ENCODE results near the gene STXBP6. TPM values are rescaled to one million over a fixed set of nuclear protein-coding genes. Genes with fewer than 3 reads are reported as not detected.
A peak's percentile ranks its signal among the peaks of the same experiment; 100 is the strongest.

The STXBP6 gene
- total and polyA plus RNA-seq, 2 of the 13 experiments (the other 11 are each of a cell fraction or from before 2014, with no cell fraction given) = 35.3 to 42.8 TPM

DNA sequence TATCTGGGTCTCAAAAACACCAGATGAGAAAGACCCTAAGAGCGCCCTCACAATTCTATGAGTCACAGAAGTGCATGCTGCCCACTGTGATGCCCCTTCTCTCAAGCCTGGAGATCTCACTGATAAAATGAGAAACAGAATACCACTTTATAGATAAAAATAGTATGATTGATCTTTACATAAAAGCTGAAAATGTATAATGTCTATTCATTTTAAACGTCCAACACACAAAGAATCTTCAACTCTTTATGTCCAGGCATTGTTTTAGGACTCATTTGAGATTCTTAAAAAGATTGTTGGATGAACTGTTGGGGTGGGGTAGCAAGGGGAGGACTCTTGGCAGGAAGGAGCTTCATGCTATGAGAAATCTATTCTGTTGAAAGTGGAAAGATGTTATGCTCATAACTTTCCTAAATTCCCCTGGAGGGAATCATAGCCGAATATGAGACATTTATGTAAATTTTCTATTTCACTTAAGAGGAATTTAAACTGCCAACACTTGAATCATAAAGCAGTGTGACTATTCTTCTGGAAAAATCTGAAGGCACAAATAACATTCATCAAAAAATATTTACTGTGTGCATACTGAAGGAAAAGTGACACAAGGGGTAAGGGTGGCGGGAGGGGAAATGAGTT is 174.6 kb downstream of the STXBP6 start (continued):
- TF ChIP-seq, protein P1, sequence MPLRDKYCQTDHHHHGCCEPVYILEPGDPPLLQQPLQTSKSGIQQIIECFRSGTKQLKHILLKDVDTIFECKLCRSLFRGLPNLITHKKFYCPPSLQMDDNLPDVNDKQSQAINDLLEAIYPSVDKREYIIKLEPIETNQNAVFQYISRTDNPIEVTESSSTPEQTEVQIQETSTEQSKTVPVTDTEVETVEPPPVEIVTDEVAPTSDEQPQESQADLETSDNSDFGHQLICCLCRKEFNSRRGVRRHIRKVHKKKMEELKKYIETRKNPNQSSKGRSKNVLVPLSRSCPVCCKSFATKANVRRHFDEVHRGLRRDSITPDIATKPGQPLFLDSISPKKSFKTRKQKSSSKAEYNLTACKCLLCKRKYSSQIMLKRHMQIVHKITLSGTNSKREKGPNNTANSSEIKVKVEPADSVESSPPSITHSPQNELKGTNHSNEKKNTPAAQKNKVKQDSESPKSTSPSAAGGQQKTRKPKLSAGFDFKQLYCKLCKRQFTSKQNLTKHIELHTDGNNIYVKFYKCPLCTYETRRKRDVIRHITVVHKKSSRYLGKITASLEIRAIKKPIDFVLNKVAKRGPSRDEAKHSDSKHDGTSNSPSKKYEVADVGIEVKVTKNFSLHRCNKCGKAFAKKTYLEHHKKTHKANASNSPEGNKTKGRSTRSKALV (CRISPR knock-in tag; IDR thresholded peaks at IDR 0.05) = peak; percentile 71; the same call in 1 of the 2 replicates
- 0 out of 2 replicates have a peak, but pooled peaks have one; percentile 9 for TF ChIP-seq ERF (CRISPR knock-in tag; IDR thresholded peaks at IDR 0.05)
- peak; percentile 39 for TF ChIP-seq ASH2L (IDR thresholded peaks at IDR 0.05; ENCODE audit: insufficient read length, low read depth, low read length)
- TF ChIP-seq ZNF547 (CRISPR knock-in tag; IDR thresholded peaks at IDR 0.05) = 0 out of 2 replicates have a peak, but pooled peaks have one; percentile 84
- no peak for TF ChIP-seq SRF (IDR thresholded peaks at IDR 0.05; ENCODE audit: low read depth, low read length)
- peak; percentile 48; the same call in 1 of the 2 replicates for TF ChIP-seq GFI1 (CRISPR knock-in tag; IDR thresholded peaks at IDR 0.05; ENCODE audit: borderline replicate concordance)
- TF ChIP-seq, protein P2, sequence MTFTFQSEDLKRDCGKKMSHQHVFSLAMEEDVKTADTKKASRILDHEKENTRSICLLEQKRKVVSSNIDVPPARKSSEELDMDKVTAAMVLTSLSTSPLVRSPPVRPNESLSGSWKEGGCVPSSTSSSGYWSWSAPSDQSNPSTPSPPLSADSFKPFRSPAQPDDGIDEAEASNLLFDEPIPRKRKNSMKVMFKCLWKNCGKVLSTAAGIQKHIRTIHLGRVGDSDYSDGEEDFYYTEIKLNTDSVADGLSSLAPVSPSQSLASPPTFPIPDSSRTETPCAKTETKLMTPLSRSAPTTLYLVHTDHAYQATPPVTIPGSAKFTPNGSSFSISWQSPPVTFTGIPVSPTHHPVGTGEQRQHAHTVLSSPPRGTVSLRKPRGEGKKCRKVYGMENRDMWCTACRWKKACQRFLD (CRISPR knock-in tag; IDR thresholded peaks at IDR 0.05; ENCODE audit: borderline replicate concordance) = no peak
- TF ChIP-seq ZNF766 (CRISPR knock-in tag; IDR thresholded peaks at IDR 0.05; ENCODE audit: borderline replicate concordance) = 0 out of 2 replicates have a peak, but pooled peaks have one; percentile 18

Data from HepG2 (cell line).